B cell (primary cell): ENCODE results near the gene RARA.

Experiments
- EZH2 ChIP-seq: IDR thresholded peaks from 2 replicates; pipeline ENCODE4 v1.6.1; 2012; ENCODE audit warnings: borderline replicate concordance, low read depth, mild to moderate bottlenecking, moderate library complexity, low read length; ENCODE audit not compliant: insufficient read depth, poor library complexity, severe bottlenecking
- TF ChIP-seq, protein P1 (sequence below): fragments of 200-600 bp; IDR thresholded peaks from one replicate; pipeline ENCODE4 v1.8.0; 2022; ENCODE audit warnings: antibody characterized with exemption, mild to moderate bottlenecking

DNA sequence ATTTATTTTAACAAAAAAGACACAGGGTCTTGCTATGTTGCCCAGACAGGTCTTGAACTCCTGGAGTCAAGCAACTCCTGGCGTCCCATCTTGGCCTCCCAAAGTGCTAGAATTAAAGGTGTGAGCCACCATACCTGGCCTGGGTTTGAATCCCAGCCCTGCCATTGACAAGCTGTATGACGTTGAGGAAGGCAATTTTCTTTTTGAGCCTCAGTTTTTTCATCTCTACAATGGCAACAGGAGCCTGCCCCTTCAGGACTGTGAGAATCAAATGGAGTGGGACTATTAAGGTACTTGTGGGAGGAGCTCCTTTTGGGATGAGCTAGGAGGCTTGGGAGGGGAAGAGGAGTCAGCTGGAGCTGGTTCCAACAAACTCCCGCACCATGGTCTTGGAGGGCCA is 6.2 kb downstream of the RARA start:
- TF ChIP-seq, protein P1, sequence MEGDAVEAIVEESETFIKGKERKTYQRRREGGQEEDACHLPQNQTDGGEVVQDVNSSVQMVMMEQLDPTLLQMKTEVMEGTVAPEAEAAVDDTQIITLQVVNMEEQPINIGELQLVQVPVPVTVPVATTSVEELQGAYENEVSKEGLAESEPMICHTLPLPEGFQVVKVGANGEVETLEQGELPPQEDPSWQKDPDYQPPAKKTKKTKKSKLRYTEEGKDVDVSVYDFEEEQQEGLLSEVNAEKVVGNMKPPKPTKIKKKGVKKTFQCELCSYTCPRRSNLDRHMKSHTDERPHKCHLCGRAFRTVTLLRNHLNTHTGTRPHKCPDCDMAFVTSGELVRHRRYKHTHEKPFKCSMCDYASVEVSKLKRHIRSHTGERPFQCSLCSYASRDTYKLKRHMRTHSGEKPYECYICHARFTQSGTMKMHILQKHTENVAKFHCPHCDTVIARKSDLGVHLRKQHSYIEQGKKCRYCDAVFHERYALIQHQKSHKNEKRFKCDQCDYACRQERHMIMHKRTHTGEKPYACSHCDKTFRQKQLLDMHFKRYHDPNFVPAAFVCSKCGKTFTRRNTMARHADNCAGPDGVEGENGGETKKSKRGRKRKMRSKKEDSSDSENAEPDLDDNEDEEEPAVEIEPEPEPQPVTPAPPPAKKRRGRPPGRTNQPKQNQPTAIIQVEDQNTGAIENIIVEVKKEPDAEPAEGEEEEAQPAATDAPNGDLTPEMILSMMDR: no peak
- no peak for TF ChIP-seq EZH2
